Esophagus squamous epithelium (tissue), 4 donors: Measurements from ENCODE around the gene MINDY4.

Experiments used
- POLR2A ChIP-seq, 4 donors: fragments of 450-650 bp; IDR thresholded peaks; one replicate each; pipeline ENCODE4 v1.6.1; 2017; ENCODE audit warnings: antibody characterized with exemption in 4 of 4, mild to moderate bottlenecking in 4 of 4, moderate library complexity in 3 of 4
- TF ChIP-seq, protein P1 (sequence below), 6 experiments: fragments of 450-650 bp in 4 of 6; fragments of 200-600 bp in 2 of 6; sonication (generic) in 2 of 6; IDR thresholded peaks; one replicate each; pipeline ENCODE4 v1.5.1; 2016 to 2019; ENCODE audit warnings: antibody characterized with exemption in 6 of 6, mild to moderate bottlenecking in 4 of 6, moderate library complexity in 4 of 6

DNA sequence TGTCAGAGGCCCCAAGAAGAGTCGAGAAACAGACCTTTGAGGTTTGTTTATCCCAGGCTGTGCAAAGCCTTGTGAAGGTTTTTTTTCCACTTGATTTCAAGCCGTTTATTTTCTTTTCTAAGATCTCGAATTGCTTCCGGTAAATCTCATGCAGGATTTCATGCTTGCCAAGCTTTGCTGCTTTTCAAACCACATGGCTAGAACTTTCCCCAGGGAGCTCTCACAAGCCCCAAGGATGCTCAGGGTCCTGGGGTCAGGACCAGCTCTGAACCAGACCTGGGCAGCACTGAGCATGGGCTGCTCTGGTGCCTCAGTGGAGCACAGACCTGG lies 92.5 kb downstream of the MINDY4 start:
- no peak for TF ChIP-seq POLR2A (IDR thresholded peaks at IDR 0.05)
- TF ChIP-seq, protein P1, sequence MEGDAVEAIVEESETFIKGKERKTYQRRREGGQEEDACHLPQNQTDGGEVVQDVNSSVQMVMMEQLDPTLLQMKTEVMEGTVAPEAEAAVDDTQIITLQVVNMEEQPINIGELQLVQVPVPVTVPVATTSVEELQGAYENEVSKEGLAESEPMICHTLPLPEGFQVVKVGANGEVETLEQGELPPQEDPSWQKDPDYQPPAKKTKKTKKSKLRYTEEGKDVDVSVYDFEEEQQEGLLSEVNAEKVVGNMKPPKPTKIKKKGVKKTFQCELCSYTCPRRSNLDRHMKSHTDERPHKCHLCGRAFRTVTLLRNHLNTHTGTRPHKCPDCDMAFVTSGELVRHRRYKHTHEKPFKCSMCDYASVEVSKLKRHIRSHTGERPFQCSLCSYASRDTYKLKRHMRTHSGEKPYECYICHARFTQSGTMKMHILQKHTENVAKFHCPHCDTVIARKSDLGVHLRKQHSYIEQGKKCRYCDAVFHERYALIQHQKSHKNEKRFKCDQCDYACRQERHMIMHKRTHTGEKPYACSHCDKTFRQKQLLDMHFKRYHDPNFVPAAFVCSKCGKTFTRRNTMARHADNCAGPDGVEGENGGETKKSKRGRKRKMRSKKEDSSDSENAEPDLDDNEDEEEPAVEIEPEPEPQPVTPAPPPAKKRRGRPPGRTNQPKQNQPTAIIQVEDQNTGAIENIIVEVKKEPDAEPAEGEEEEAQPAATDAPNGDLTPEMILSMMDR (IDR thresholded peaks at IDR 0.05), result no peak
